T-cell (primary cell): ENCODE data around the gene FTCD. TPM values are rescaled to one million over a fixed set of nuclear protein-coding genes. Genes with fewer than 3 reads are reported as not detected.

Experiments used
- ATAC-seq, 4 experiments: fragments of 200-7000 bp in 3 of 4; fragments of 150-1000 bp in 1 of 4; cut with Tn5 transposase; replicated peaks in 1 of 4; 1 replicate in 3 of 4; 2 replicates in 1 of 4; pipeline ENCODE4 v1.10.0; 2021; ENCODE audit warnings: moderate library complexity in 3 of 4, mild to moderate bottlenecking in 2 of 4, moderate number of reproducible peaks in 1 of 4
- CTCF ChIA-PET, 2 donors: fragments of 300-600 bp; sonication (Branson Sonifier 250); formaldehyde crosslinking; loops; one replicate each; lab custom pipeline; 2022; ENCODE audit warnings: antibody characterized with exemption in 2 of 2; lab: Charles Lee
- POLR2A ChIA-PET, 2 donors: fragments of 300-600 bp; sonication (Branson Sonifier 250); formaldehyde crosslinking; loops; one replicate each; lab custom pipeline; 2022; ENCODE audit warnings: antibody characterized with exemption in 2 of 2; lab: Charles Lee
- DNase-seq, 35 experiments: peaks; one replicate each; pipeline versions ENCODE4 v3.0.0 to v3.0.0-alpha.2; 2013 to 2023
- H3K27ac ChIP-seq: one replicate; pipeline ENCODE4 v1.5.1; 2013; ENCODE audit warnings: low read length
- H3K27me3 ChIP-seq, 2 experiments: replicated peaks in 1 of 2; 1 replicate in 1 of 2; 2 replicates in 1 of 2; pipeline versions ENCODE4 v1.6.1 to v1.7.0; 2013; ENCODE audit warnings: low read length in 1 of 2, mixed read lengths in 1 of 2; ENCODE audit not compliant: control insufficient read depth in 2 of 2, insufficient read depth in 2 of 2; ENCODE audit errors: extremely low read depth in 1 of 2
- H3K36me3 ChIP-seq, 2 donors: 1 replicate in 1 of 2; 2 replicates in 1 of 2; pipeline versions ENCODE4 v1.6.1 to v1.7.0; 2013; ENCODE audit warnings: low read length in 1 of 2; ENCODE audit not compliant: control insufficient read depth in 2 of 2, insufficient read depth in 1 of 2; ENCODE audit errors: extremely low read depth in 1 of 2
- H3K4me1 ChIP-seq, 2 experiments: 1 replicate in 1 of 2; 2 replicates in 1 of 2; pipeline versions ENCODE4 v1.6.1 to v1.7.0; 2013; ENCODE audit warnings: low read length in 2 of 2, mixed read lengths in 1 of 2; ENCODE audit not compliant: insufficient read depth in 2 of 2, control insufficient read depth in 1 of 2; ENCODE audit errors: extremely low read depth in 1 of 2
- H3K4me3 ChIP-seq, 2 donors: 1 replicate in 1 of 2; 2 replicates in 1 of 2; pipeline versions ENCODE4 v1.5.1 to v1.7.0; 2013; ENCODE audit warnings: mild to moderate bottlenecking in 2 of 2, low read length in 1 of 2, moderate library complexity in 1 of 2; ENCODE audit not compliant: control insufficient read depth in 1 of 2; ENCODE audit errors: extremely low read depth in 1 of 2
- H3K9me3 ChIP-seq: 2 replicates; pipeline ENCODE4 v1.7.0; 2013
- H3K27ac Mint-ChIP-seq, 2 donors: one replicate each; pipeline ENCODE4 v1.8.0; 2020 to 2021; ENCODE audit warnings: mild to moderate bottlenecking in 2 of 2, mixed read lengths in 2 of 2
- H3K27me3 Mint-ChIP-seq, 2 donors: one replicate each; pipeline ENCODE4 v1.8.0; 2021 to 2022; ENCODE audit warnings: mixed read lengths in 2 of 2
- H3K36me3 Mint-ChIP-seq: one replicate; pipeline ENCODE4 v1.8.0; 2021; ENCODE audit warnings: mixed read lengths
- H3K4me1 Mint-ChIP-seq, 3 donors: one replicate each; pipeline ENCODE4 v1.8.0; 2020 to 2022; ENCODE audit warnings: mixed read lengths in 3 of 3, mild to moderate bottlenecking in 1 of 3
- H3K4me3 Mint-ChIP-seq, 3 donors: one replicate each; pipeline ENCODE4 v1.8.0; 2020 to 2022; ENCODE audit warnings: mild to moderate bottlenecking in 3 of 3, mixed read lengths in 3 of 3, moderate library complexity in 3 of 3
- H3K9me3 Mint-ChIP-seq, 3 donors: one replicate each; pipeline ENCODE4 v1.8.0; 2020 to 2022; ENCODE audit warnings: mixed read lengths in 3 of 3
- WGBS: methylation state at CpG from one replicate; pipeline ENCODE4 v1.1.5; 2013; ENCODE audit warnings: missing lambda C conversion rate; ENCODE audit not compliant: insufficient coverage; 5-methylcytosine and 5-hydroxymethylcytosine counted together
- total RNA-seq, 35 experiments: library from RNA in 6 of 35; stranded (reverse) in 6 of 35; fragments of 120-200 nt in 1 of 35; gene quantifications; one replicate each; pipeline versions ENCODE4 v1.2.1 to v1.2.4 and lab custom pipeline; 2013 to 2026

FTCD gene
- total RNA-seq, 5 donors from 2014 or later (not counting 1 experiment from before 2014, with no cell fraction given): 0.95 to 6.1 (median 2.5) TPM; not detected in 1

GRCh38 chr21:46121286-46122221, 33.8 kb downstream of the FTCD start:
- H3K4me1 ChIP-seq: no peaks in the 10 kb centered on the region
- DNase-seq (peak in 2 of 35 experiments; percentile 1 to 2), ATAC-seq (no peak)
- POLR2A ChIA-PET: no interaction called here
- Mint-ChIP-seq H3K36me3 (no peaks in the 10 kb centered on the region), H3K9me3 (no peaks in the 10 kb centered on the region), H3K4me1 (no peaks in the 10 kb centered on the region), H3K27ac (no peak overlapping the region), H3K4me3 (no peak overlapping the region), H3K27me3 (no peaks in the 10 kb centered on the region)
- H3K27ac ChIP-seq: no peak overlapping the region
- H3K9me3 ChIP-seq: no peaks in the 10 kb centered on the region
- CTCF ChIA-PET: no interaction called here
- H3K27me3 ChIP-seq: peaks cover 0 to 3% of the 10 kb centered on the region in 2 experiments
- peaks cover 2 to 5% of the 10 kb centered on the region in 2 donors for H3K36me3 ChIP-seq
- WGBS: 81% methylated on average over 27 of the region's 29 CpGs
- H3K4me3 ChIP-seq: no peak overlapping the region

- no peaks in the 10 kb centered on the region for H3K9me3 Mint-ChIP-seq
- no peak overlapping the region for H3K4me3 Mint-ChIP-seq
- Histone ChIP-seq H3K27me3 (peaks cover 0 to 3% of the 10 kb centered on the region in 2 experiments), H3K27ac (no peak overlapping the region), H3K4me3 (no peak overlapping the region), H3K4me1 (no peaks in the 10 kb centered on the region), H3K9me3 (no peaks in the 10 kb centered on the region), H3K36me3 (peaks cover 2 to 5% of the 10 kb centered on the region in 2 donors)
- ChIA-PET CTCF (no interaction called here), POLR2A (no interaction called here)
- H3K27ac Mint-ChIP-seq: no peak overlapping the region
- no peaks in the 10 kb centered on the region for H3K4me1 Mint-ChIP-seq
- ATAC-seq (no peak), DNase-seq (peak in 3 of 35 experiments; percentile 2)
- H3K36me3 Mint-ChIP-seq: no peaks in the 10 kb centered on the region
- no peaks in the 10 kb centered on the region for H3K27me3 Mint-ChIP-seq
- WGBS: 80% methylated on average over 19 of the region's 26 CpGs
These were observed 34.8 kb downstream of the FTCD start for GRCh38 chr21:46120301-46121285.

- POLR2A ChIA-PET: interaction anchor here in 1 of 2 donors (0.6 kb wide), 1 partner anchor 352 kb away, joined by 3 read pairs; no protein-coding TSS in a partner anchor
- Mint-ChIP-seq H3K4me1 (no peaks in the 10 kb centered on the region), H3K4me3 (no peak overlapping the region), H3K27ac (no peak overlapping the region), H3K36me3 (no peaks in the 10 kb centered on the region), H3K27me3 (no peaks in the 10 kb centered on the region), H3K9me3 (no peaks in the 10 kb centered on the region)
- no peaks in the 10 kb centered on the region for H3K9me3 ChIP-seq
- no peak overlapping the region for H3K27ac ChIP-seq
- WGBS: 71% methylated on average over 2 of the region's 14 CpGs
- no peak overlapping the region for H3K4me3 ChIP-seq
- ATAC-seq (no peak), DNase-seq (peak in 1 of 35 experiments; percentile 3)
- H3K27me3 ChIP-seq: peaks cover 0 to 6% of the 10 kb centered on the region in 2 experiments
- H3K36me3 ChIP-seq: peaks cover 6 to 8% of the 10 kb centered on the region in 2 donors
- CTCF ChIA-PET: no interaction called here
- no peaks in the 10 kb centered on the region for H3K4me1 ChIP-seq
These were observed 35.6 kb downstream of the FTCD start for GRCh38 chr21:46119637-46120271.

- WGBS: 88% methylated on average over 5 of the region's 12 CpGs
- DNase-seq (no peak), ATAC-seq (no peak)
- H3K36me3 ChIP-seq: peaks cover 7 to 8% of the 10 kb centered on the region in 2 donors
- H3K36me3 Mint-ChIP-seq: no peaks in the 10 kb centered on the region
- no peaks in the 10 kb centered on the region for H3K9me3 ChIP-seq
- H3K27me3 ChIP-seq: peaks cover 0 to 6% of the 10 kb centered on the region in 2 experiments
- ChIA-PET CTCF (no interaction called here), POLR2A (interaction anchor here in 1 of 2 donors (0.6 kb wide), 1 partner anchor 352 kb away, joined by 3 read pairs; no protein-coding TSS in a partner anchor)
- no peaks in the 10 kb centered on the region for H3K27me3 Mint-ChIP-seq
- no peaks in the 10 kb centered on the region for H3K9me3 Mint-ChIP-seq
- no peak overlapping the region for H3K4me3 Mint-ChIP-seq
- H3K27ac Mint-ChIP-seq: no peak overlapping the region
- no peak overlapping the region for H3K27ac ChIP-seq
- no peaks in the 10 kb centered on the region for H3K4me1 Mint-ChIP-seq
- no peak overlapping the region for H3K4me3 ChIP-seq
- H3K4me1 ChIP-seq: no peaks in the 10 kb centered on the region
These were observed 36.2 kb downstream of the FTCD start for GRCh38 chr21:46119144-46119636.

GRCh38 chr21:46118316-46119143, 36.8 kb downstream of the FTCD start:
- CTCF ChIA-PET: no interaction called here
- ATAC-seq: no peak
- Histone ChIP-seq H3K27me3 (peaks cover 0 to 6% of the 10 kb centered on the region in 2 experiments), H3K4me1 (no peaks in the 10 kb centered on the region), H3K36me3 (peaks cover 7 to 8% of the 10 kb centered on the region in 2 donors), H3K27ac (no peak overlapping the region), H3K4me3 (no peak overlapping the region), H3K9me3 (no peaks in the 10 kb centered on the region)
- Mint-ChIP-seq H3K9me3 (no peaks in the 10 kb centered on the region), H3K36me3 (peaks cover 4% of the 10 kb centered on the region), H3K4me1 (no peaks in the 10 kb centered on the region), H3K4me3 (no peak overlapping the region), H3K27ac (no peak overlapping the region), H3K27me3 (no peaks in the 10 kb centered on the region)
- POLR2A ChIA-PET: no interaction called here
- peak in 2 of 35 experiments; percentile 3 for DNase-seq
- WGBS: 92% methylated on average over 26 of the region's 27 CpGs
